Endothelial cell of umbilical vein (primary cell): ENCODE results near the gene TMTC4. TPM values are rescaled to one million over a fixed set of nuclear protein-coding genes. Genes with fewer than 3 reads are reported as not detected.

Source experiments
- BruUV-seq: library from RNA; stranded (reverse); fragments of 400-500 nt; replicated peaks from 2 replicates; lab custom pipeline; 2021; lab: Mats Ljungman, UMichigan
- CTCF ChIA-PET: fragments of 300-600, 350-600 bp; sonication (Branson Sonifier 250); formaldehyde crosslinking; loops from one replicate; lab custom pipeline; 2021; ENCODE audit warnings: antibody characterized with exemption, inconsistent platforms; lab: Charles Lee
- POLR2A ChIA-PET: fragments of 300-600, 350-600 bp; sonication (Branson Sonifier 250); formaldehyde crosslinking; loops from one replicate; lab custom pipeline; 2021; ENCODE audit warnings: antibody characterized with exemption, inconsistent platforms; lab: Charles Lee
- DNase-seq: peaks from one replicate; pipeline ENCODE4 v3.0.0-alpha.2; 2011; ENCODE audit warnings: low read depth, low spot score
- FAIRE-seq: peaks from 2 replicates; lab custom pipeline; 2011; peaks lifted over from hg19 to GRCh38; lab: Jason Lieb, UNC
- H2AFZ ChIP-seq: 2 replicates; pipeline ENCODE4 v1.6.0; 2012; ENCODE audit warnings: low read depth, low read length, control low read depth, inconsistent platforms
- H3K27ac ChIP-seq: 2 replicates; pipeline ENCODE4 v1.5.1; 2011; ENCODE audit warnings: low read depth, mild to moderate bottlenecking, control low read depth, low read length, moderate library complexity; ENCODE audit not compliant: insufficient read depth
- H3K27me3 ChIP-seq, 2 experiments: 2 replicates each; pipeline versions ENCODE4 v1.6.0 to v1.6.1; 2011; ENCODE audit warnings: low read length in 2 of 2, mixed read lengths in 1 of 2; ENCODE audit not compliant: control insufficient read depth in 2 of 2, insufficient read depth in 2 of 2
- H3K36me3 ChIP-seq, 2 experiments: 2 replicates in 1 of 2; 3 replicates in 1 of 2; pipeline ENCODE4 v1.5.1; 2011; ENCODE audit warnings: low read length in 2 of 2, mild to moderate bottlenecking in 1 of 2, moderate library complexity in 1 of 2; ENCODE audit not compliant: control insufficient read depth in 2 of 2, insufficient read depth in 2 of 2; ENCODE audit errors: extremely low read depth in 1 of 2
- H3K4me1 ChIP-seq: 3 replicates; pipeline ENCODE4 v1.5.1; 2011; ENCODE audit warnings: mild to moderate bottlenecking, low read length; ENCODE audit not compliant: control insufficient read depth, insufficient read depth; ENCODE audit errors: extremely low read depth
- H3K4me2 ChIP-seq: 2 replicates; pipeline ENCODE4 v1.6.1; 2011; ENCODE audit warnings: low read length, control low read depth, mixed read lengths; ENCODE audit not compliant: insufficient read depth
- H3K4me3 ChIP-seq, 3 experiments: fragments of 200-600 bp in 1 of 3; sonication (generic), shearing (Covaris generic) in 1 of 3; replicated peaks in 1 of 3; 2 replicates each; pipeline ENCODE4 v1.5.1; 2011 to 2016; ENCODE audit warnings: control low read depth in 3 of 3, low read length in 3 of 3, mild to moderate bottlenecking in 2 of 3, inconsistent platforms in 1 of 3, low read depth in 1 of 3, moderate library complexity in 1 of 3; ENCODE audit not compliant: insufficient read depth in 1 of 3
- H3K79me2 ChIP-seq: 2 replicates; pipeline ENCODE4 v1.6.0; 2012; ENCODE audit warnings: low read length, inconsistent platforms; ENCODE audit not compliant: control insufficient read depth, insufficient read depth
- H3K9ac ChIP-seq: replicated peaks from 2 replicates; pipeline ENCODE3; 2011; ENCODE audit warnings: low read length, control low read depth; ENCODE audit not compliant: insufficient read depth; ENCODE audit errors: extremely low read depth
- H3K9me1 ChIP-seq: replicated peaks from 3 replicates; pipeline ENCODE4 v1.6.0; 2011; ENCODE audit warnings: mild to moderate bottlenecking, low read length; ENCODE audit not compliant: control insufficient read depth, insufficient read depth; ENCODE audit errors: extremely low read depth
- H3K9me3 ChIP-seq: replicated peaks from 2 replicates; pipeline ENCODE4 v1.5.1; 2012; ENCODE audit warnings: low read length, inconsistent platforms; ENCODE audit not compliant: control insufficient read depth, insufficient read depth
- H4K20me1 ChIP-seq: replicated peaks from 2 replicates; pipeline ENCODE3; 2011; ENCODE audit warnings: mild to moderate bottlenecking, low read length; ENCODE audit not compliant: control insufficient read depth, insufficient read depth; ENCODE audit errors: extremely low read depth
- CTCF ChIP-seq, 2 donors: IDR thresholded peaks; 1 replicate in 1 of 2; 2 replicates in 1 of 2; pipeline ENCODE4 v1.5.1; 2011; ENCODE audit warnings: low read length in 2 of 2, mild to moderate bottlenecking in 2 of 2, moderate library complexity in 2 of 2, control low read depth in 1 of 2, inconsistent platforms in 1 of 2, low read depth in 1 of 2; ENCODE audit not compliant: insufficient read depth in 1 of 2; ENCODE audit errors: extremely low read depth in 1 of 2
- EZH2 ChIP-seq: IDR thresholded peaks from 2 replicates; pipeline ENCODE4 v1.6.1; 2012; ENCODE audit warnings: borderline replicate concordance, low read depth, mild to moderate bottlenecking, moderate library complexity, low read length, inconsistent platforms; ENCODE audit not compliant: severe bottlenecking
- FOS ChIP-seq: IDR thresholded peaks from 2 replicates; pipeline ENCODE4 v1.6.1; 2011; ENCODE audit warnings: mild to moderate bottlenecking, low read length, moderate library complexity, borderline replicate concordance; ENCODE audit not compliant: insufficient read depth
- GATA2 ChIP-seq: IDR thresholded peaks from 2 replicates; pipeline ENCODE4 v1.7.0; 2011; ENCODE audit warnings: low read depth, mild to moderate bottlenecking, moderate library complexity, mixed read lengths, low read length; ENCODE audit not compliant: insufficient read length, insufficient read depth
- JUN ChIP-seq: IDR thresholded peaks from 2 replicates; pipeline ENCODE4 v1.6.1; 2011; ENCODE audit warnings: borderline replicate concordance, low read depth; ENCODE audit not compliant: insufficient read length, insufficient read depth
- MAX ChIP-seq: IDR thresholded peaks from 2 replicates; pipeline ENCODE4 v1.6.1; 2011; ENCODE audit not compliant: insufficient read depth, insufficient read length
- MYC ChIP-seq: IDR thresholded peaks from one replicate; pipeline ENCODE4 v1.6.1; 2011; ENCODE audit warnings: mild to moderate bottlenecking, low read depth, low read length
- POLR2A ChIP-seq: IDR thresholded peaks from 2 replicates; pipeline ENCODE4 v1.6.1; 2012; ENCODE audit warnings: low read depth, mild to moderate bottlenecking, control low read depth, low read length
- POLR2AphosphoS5 ChIP-seq: IDR thresholded peaks from 2 replicates; pipeline ENCODE4 v1.6.1; 2012; ENCODE audit warnings: low read depth, mild to moderate bottlenecking, control low read depth, low read length, moderate library complexity; ENCODE audit not compliant: insufficient read depth
- dilution Hi-C: fragments of 300-500 bp; cut with MboI; formaldehyde crosslinking; loops from one replicate; pipeline ENCODE4 v1.15.0; 2019; ENCODE audit warnings: low sequenced_read_pairs; ENCODE audit not compliant: extremely low pct_ligation_motif_present
- intact Hi-C: fragments of 100-400 bp; cut with micrococcal nuclease; formaldehyde crosslinking; loops from one replicate; pipeline ENCODE4 v1.10.0; 2022
- polyA plus RNA-seq, 4 experiments: library from polyadenylated mRNA; depleted of rRNA in 3 of 4; stranded (reverse) in 3 of 4; unstranded in 1 of 4; fragments of >200 nt; gene quantifications; 2 replicates each; pipeline versions ENCODE4 v1.2.1 to v1.2.3, GENCODE V29; 2011 to 2012; ENCODE audit warnings: missing spikeins in 1 of 4
- total RNA-seq: library from RNA; stranded (reverse); gene quantifications from 2 replicates; pipeline ENCODE4 v1.2.3, GENCODE V29; 2021

TMTC4 gene
- total and polyA plus RNA-seq, 2 donors (not counting 3 experiments of a cell fraction or from before 2014, with no cell fraction given), result 24.6 to 31.9 TPM

- H3K4me2 ChIP-seq, result no peak overlapping the region
- H3K27ac ChIP-seq, result no peak overlapping the region
- dilution Hi-C loops (no loop called here), intact Hi-C loops (no loop called here)
- H3K36me3 ChIP-seq, result no peaks in the 10 kb centered on the region
- no peak overlapping the region for H3K4me3 ChIP-seq
- ChIA-PET POLR2A (no interaction called here), CTCF (no interaction called here)
- DNase-seq (no peak), FAIRE-seq (no peak)
- no peaks in the 10 kb centered on the region for H3K79me2 ChIP-seq
- peaks cover 7% of the 10 kb centered on the region for H3K4me1 ChIP-seq
- no peaks in the 10 kb centered on the region for H3K27me3 ChIP-seq
- H4K20me1 ChIP-seq, result no peaks in the 10 kb centered on the region
- TF ChIP-seq MYC, result no peak
- BruUV-seq, result no TSS peak
- H3K9ac ChIP-seq, result no peak overlapping the region
- no peak overlapping the region for H2AFZ ChIP-seq
- no peaks in the 10 kb centered on the region for H3K9me1 ChIP-seq
- H3K9me3 ChIP-seq, result no peaks in the 10 kb centered on the region
Observed at GRCh38 chr13:100596516-100596915, 78.1 kb downstream of the TMTC4 start.

- no peaks in the 10 kb centered on the region for H3K9me3 ChIP-seq
- intact Hi-C loops, result no loop called here
Observed at GRCh38 chr13:100594731-100595130, 79.9 kb downstream of the TMTC4 start.

More at GRCh38 chr13:100594731-100595130, 79.9 kb downstream of the TMTC4 start:
- no peak for TF ChIP-seq EZH2
- peak in 1 of 2 donors; percentile 13 for TF ChIP-seq CTCF (IDR thresholded peaks at IDR 0.05; ENCODE audit: extremely low read depth in 1 of 2, insufficient read depth in 1 of 2, low read depth in 1 of 2, low read length in 2 of 2)
- no peak for TF ChIP-seq MAX
- no peak for TF ChIP-seq GATA2
- no peak for TF ChIP-seq POLR2AphosphoS5
- TF ChIP-seq POLR2A, result no peak
- TF ChIP-seq MYC, result no peak
- TF ChIP-seq JUN, result no peak
- TF ChIP-seq FOS, result no peak
- Histone ChIP-seq H3K4me1 (peaks cover 7% of the 10 kb centered on the region), H3K79me2 (no peaks in the 10 kb centered on the region), H4K20me1 (no peaks in the 10 kb centered on the region), H3K9ac (no peak overlapping the region), H2AFZ (no peak overlapping the region), H3K27ac (no peak overlapping the region), H3K9me1 (no peaks in the 10 kb centered on the region), H3K36me3 (no peaks in the 10 kb centered on the region), H3K4me2 (no peak overlapping the region), H3K27me3 (no peaks in the 10 kb centered on the region), H3K4me3 (no peak overlapping the region)
- no peak for FAIRE-seq
- dilution Hi-C loops, result no loop called here
- BruUV-seq, result no TSS peak
- POLR2A ChIA-PET, result no interaction called here
- no peak for DNase-seq
- CTCF ChIA-PET, result interaction anchor here (1.3 kb wide), 1 partner anchor 16 kb away, joined by 3 read pairs; no protein-coding TSS in a partner anchor
